Stimulated activated CD4-positive, alpha-beta T cell treated with anti-CD3 and anti-CD28 coated beads, TNF-alpha, amount 100 ng/mL, for 24 hours (primary cell): ENCODE results near the gene REXO1.

Source experiments
- DNase-seq, 3 experiments: peaks; one replicate each; pipeline ENCODE4 v3.0.0-alpha.2; 2020; ENCODE audit warnings: low read depth in 3 of 3

The REXO1 gene

GRCh38 chr19:1767464-1767933 is 80.8 kb downstream of the REXO1 start:
- DNase-seq = peak; percentile 22 to 52 (median 37)

GRCh38 chr19:1766800-1767352 is 81.4 kb downstream of the REXO1 start:
- no peak for DNase-seq

- DNase-seq = no peak
Observed at GRCh38 chr19:1765904-1766799, 82.1 kb downstream of the REXO1 start.
